DOHH2 (cell line): ENCODE data around the gene CFC1B.
"Not testable (repeated sequence)": the region's sequence is repeated elsewhere in the genome, so short reads cannot be mapped to it uniquely, and the experiment has no call there.

Experiments
- H3F3A ChIP-seq: fragments of 200-600 bp; sonication (generic), shearing (Covaris generic); 2 replicates; pipeline ENCODE4 v1.6.0; 2016; ENCODE audit warnings: antibody characterized with exemption, mild to moderate bottlenecking; ENCODE audit not compliant: control insufficient read depth, insufficient read depth
- H3K27ac ChIP-seq: fragments of 200-600 bp; sonication (generic); 2 replicates; pipeline ENCODE4 v1.5.1; 2014; ENCODE audit warnings: low read depth, mild to moderate bottlenecking, low read length, moderate library complexity
- H3K27me3 ChIP-seq: fragments of 200-600 bp; sonication (generic); 2 replicates; pipeline ENCODE4 v1.6.1; 2014; ENCODE audit warnings: mild to moderate bottlenecking, low read length, mixed read lengths; ENCODE audit not compliant: control insufficient read depth
- H3K36me3 ChIP-seq: fragments of 200-600 bp; sonication (generic); 2 replicates; pipeline ENCODE4 v1.6.1; 2014; ENCODE audit warnings: mild to moderate bottlenecking, low read length, moderate library complexity, mixed read lengths; ENCODE audit not compliant: control insufficient read depth
- H3K4me1 ChIP-seq: fragments of 200-600 bp; sonication (generic); 2 replicates; pipeline ENCODE4 v1.6.1; 2014; ENCODE audit warnings: mild to moderate bottlenecking, low read length, mixed read lengths; ENCODE audit not compliant: control insufficient read depth
- H3K4me2 ChIP-seq: fragments of 200-600 bp; sonication (generic); 2 replicates; pipeline ENCODE4 v1.6.0; 2014; ENCODE audit warnings: mild to moderate bottlenecking, low read length, moderate library complexity
- H3K4me3 ChIP-seq: fragments of 200-600 bp; sonication (generic); 2 replicates; pipeline ENCODE4 v1.5.1; 2014; ENCODE audit warnings: mild to moderate bottlenecking, low read length, mixed read lengths
- H3K79me2 ChIP-seq: fragments of 200-600 bp; sonication (generic); 2 replicates; pipeline ENCODE4 v1.6.1; 2014; ENCODE audit warnings: mild to moderate bottlenecking, low read length, mixed read lengths; ENCODE audit not compliant: control insufficient read depth
- H3K9me2 ChIP-seq: fragments of 200-600 bp; sonication (generic); replicated peaks from 2 replicates; pipeline ENCODE4 v1.6.1; 2014; ENCODE audit warnings: mild to moderate bottlenecking, low read length, mixed read lengths; ENCODE audit not compliant: control insufficient read depth
- H3K9me3 ChIP-seq: fragments of 200-600 bp; sonication (generic); 2 replicates; pipeline ENCODE4 v1.6.1; 2014; ENCODE audit warnings: antibody characterized with exemption, low read length, mixed read lengths; ENCODE audit not compliant: control insufficient read depth, insufficient read depth
- H4K20me1 ChIP-seq: fragments of 200-600 bp; sonication (generic); 2 replicates; pipeline ENCODE4 v1.6.0; 2014; ENCODE audit warnings: low read depth, mild to moderate bottlenecking, antibody characterized with exemption, low read length, moderate library complexity; ENCODE audit not compliant: control insufficient read depth, insufficient read depth

Gene CFC1B

DNA sequence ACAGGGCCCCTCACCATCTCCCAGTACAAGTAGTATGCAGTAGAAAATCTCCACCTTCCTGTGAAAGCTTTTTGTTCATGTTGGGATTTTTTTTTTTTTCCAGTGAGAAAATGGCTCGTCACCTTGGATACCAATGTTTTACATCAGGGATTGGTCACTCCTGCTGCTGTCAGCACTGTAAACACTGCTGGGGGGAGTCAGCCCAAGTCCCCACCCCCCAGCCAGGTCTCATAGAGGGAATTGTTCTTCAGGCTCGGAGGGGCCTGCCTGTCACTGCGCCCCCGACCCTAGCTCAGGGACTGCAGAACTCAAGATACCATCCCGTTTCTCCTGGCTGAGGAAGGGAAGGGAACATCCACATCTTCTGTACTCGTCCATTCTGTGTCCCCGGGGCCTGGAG, at the start of gene CFC1B:
Gene CFC1B (plus strand): TSS at position 231 of the 400 bp plus-strand sequence. CDS start 263 bp downstream, outside the sequence.
- H3K27me3 ChIP-seq, H3K36me3 ChIP-seq, H3K4me2 ChIP-seq, H3K9me3 ChIP-seq, H3K9me2 ChIP-seq, H3K4me3 ChIP-seq, H3K27ac ChIP-seq, H3K4me1 ChIP-seq, H3K79me2 ChIP-seq, H3F3A ChIP-seq, H4K20me1 ChIP-seq: not testable (repeated sequence)

- H3K4me1 ChIP-seq, H3K27ac ChIP-seq, H4K20me1 ChIP-seq, H3K79me2 ChIP-seq, H3F3A ChIP-seq, H3K36me3 ChIP-seq, H3K9me3 ChIP-seq, H3K4me2 ChIP-seq, H3K27me3 ChIP-seq, H3K9me2 ChIP-seq, H3K4me3 ChIP-seq: not testable (repeated sequence)
These were observed 29.9 kb upstream of the CFC1B start for GRCh38 chr2:130491073-130491472.

DNA sequence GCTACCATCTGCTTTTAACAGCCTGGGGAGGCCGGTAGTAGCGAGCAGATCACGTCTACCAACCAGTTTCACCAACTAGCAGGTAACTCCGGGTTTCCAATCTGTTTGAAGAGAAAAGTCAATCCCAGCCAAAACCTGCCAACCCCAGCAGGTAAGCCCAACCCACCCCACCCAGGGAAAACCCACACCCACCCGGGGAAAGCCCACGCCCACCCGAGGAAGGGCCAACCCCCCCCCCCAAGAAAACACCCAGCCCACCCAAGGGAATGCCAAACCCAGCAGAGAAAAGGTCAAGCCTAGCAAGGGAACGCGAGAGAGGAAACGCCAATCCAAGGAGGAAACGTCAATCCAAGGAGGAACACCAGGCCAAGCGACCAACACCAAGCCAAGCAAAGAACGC, 11.8 kb upstream of the CFC1B start, which contains the start of gene POTEI:
Gene POTEI (minus strand): TSS at position 101 of the 400 bp plus-strand sequence. CDS start 93 bp downstream, at position 8.
- H3K36me3 ChIP-seq, result not testable (repeated sequence)

DNA sequence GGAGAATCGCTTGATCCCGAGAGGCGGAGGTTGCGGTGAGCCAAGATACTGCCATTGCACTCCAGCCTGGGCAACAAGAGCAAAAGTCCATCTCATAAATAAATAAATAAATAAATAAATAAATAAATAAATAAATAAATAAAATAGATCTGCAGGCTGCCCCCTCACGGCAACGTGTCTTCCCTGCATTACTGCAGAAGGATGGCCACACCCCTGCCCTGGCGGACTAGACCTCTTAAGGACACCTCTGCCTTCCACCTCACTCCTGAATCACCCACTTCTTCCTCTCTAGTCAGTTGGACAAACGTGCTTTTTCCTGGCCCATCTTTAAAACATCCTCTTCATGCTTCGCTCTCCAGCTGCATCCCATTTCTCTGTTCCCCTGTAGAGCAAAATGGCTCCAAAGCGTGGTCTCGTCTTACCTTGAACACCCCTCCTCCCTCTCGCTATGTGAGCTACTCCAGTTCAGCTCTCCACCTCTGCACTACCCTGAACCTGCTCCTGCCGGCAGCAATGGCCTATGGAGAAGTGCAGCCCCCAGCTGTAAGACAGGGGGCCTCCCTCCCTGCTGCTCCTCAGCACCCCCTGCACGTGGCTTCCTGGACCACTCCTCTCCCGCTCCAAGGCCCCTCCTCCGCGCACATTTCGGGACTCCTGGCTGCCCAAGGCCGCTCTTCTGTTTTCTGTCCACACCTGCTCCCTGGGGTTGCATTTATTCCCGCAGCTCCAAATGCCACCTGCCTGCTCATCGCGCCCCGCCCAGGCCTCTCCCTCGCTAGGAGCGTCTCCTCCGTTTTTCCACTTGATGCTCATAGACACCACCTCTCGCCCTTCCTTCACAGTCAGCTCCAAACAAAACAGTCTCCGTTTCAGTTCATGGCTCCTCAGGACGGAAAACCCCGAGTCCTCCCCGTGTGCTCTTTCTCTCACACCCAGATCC, 9.9 kb upstream of the CFC1B start:
- not testable (repeated sequence) for H3K4me1 ChIP-seq, H3F3A ChIP-seq, H4K20me1 ChIP-seq, H3K27ac ChIP-seq, H3K36me3 ChIP-seq, H3K4me3 ChIP-seq, H3K9me3 ChIP-seq, H3K79me2 ChIP-seq, H3K27me3 ChIP-seq, H3K9me2 ChIP-seq, H3K4me2 ChIP-seq

More for the DNA sequence above, 11.8 kb upstream of the CFC1B start, which contains the start of gene POTEI:
- not testable (repeated sequence) for H4K20me1 ChIP-seq, H3K4me1 ChIP-seq, H3K27ac ChIP-seq, H3F3A ChIP-seq, H3K9me3 ChIP-seq, H3K9me2 ChIP-seq, H3K79me2 ChIP-seq, H3K4me3 ChIP-seq, H3K4me2 ChIP-seq, H3K27me3 ChIP-seq

GRCh38 chr2:130511747-130512451, 9.1 kb upstream of the CFC1B start:
- H4K20me1 ChIP-seq, H3K79me2 ChIP-seq, H3K36me3 ChIP-seq, H3K27me3 ChIP-seq, H3K9me3 ChIP-seq, H3K4me1 ChIP-seq, H3K9me2 ChIP-seq, H3K27ac ChIP-seq, H3K4me3 ChIP-seq, H3F3A ChIP-seq, H3K4me2 ChIP-seq: not testable (repeated sequence)

GRCh38 chr2:130518516-130519106, 2.4 kb upstream of the CFC1B start:
- H3K36me3 ChIP-seq, H3K27ac ChIP-seq, H3K4me1 ChIP-seq, H4K20me1 ChIP-seq, H3K79me2 ChIP-seq, H3K9me2 ChIP-seq, H3K4me2 ChIP-seq, H3K9me3 ChIP-seq, H3F3A ChIP-seq, H3K27me3 ChIP-seq, H3K4me3 ChIP-seq: not testable (repeated sequence)

GRCh38 chr2:130522390-130522789, 1.4 kb downstream of the CFC1B start:
- not testable (repeated sequence) for H3K4me2 ChIP-seq, H3K9me2 ChIP-seq, H3K27me3 ChIP-seq, H3K27ac ChIP-seq, H3F3A ChIP-seq, H3K79me2 ChIP-seq, H3K4me1 ChIP-seq, H3K9me3 ChIP-seq, H3K36me3 ChIP-seq, H4K20me1 ChIP-seq, H3K4me3 ChIP-seq
